Inflammatory macrophage treated with lipopolysaccharide for 4 hours (primary cell): Measurements from ENCODE around the gene STAP2.

Source experiments
- DNase-seq: peaks from one replicate; pipeline ENCODE4 v3.0.0-alpha.2; 2020

The STAP2 gene

GRCh38 chr19:4369888-4370260 lies 31.2 kb upstream of the STAP2 start:
- DNase-seq = peak; percentile 79

GRCh38 chr19:4369109-4369887 lies 30.7 kb upstream of the STAP2 start:
- DNase-seq = peak; percentile 86

GRCh38 chr19:4368128-4368820 lies 29.6 kb upstream of the STAP2 start:
- DNase-seq = peak; percentile 50

GRCh38 chr19:4367781-4368127 lies 29.1 kb upstream of the STAP2 start:
- DNase-seq = peak; percentile 56

GRCh38 chr19:4367336-4367723 lies 28.7 kb upstream of the STAP2 start:
- no peak for DNase-seq

- no peak for DNase-seq
These were observed 28.2 kb upstream of the STAP2 start for GRCh38 chr19:4366666-4367335.

GRCh38 chr19:4365791-4366665 lies 27.4 kb upstream of the STAP2 start:
- DNase-seq = no peak

- DNase-seq = no peak
These were observed 26.7 kb upstream of the STAP2 start for GRCh38 chr19:4365341-4365740.

GRCh38 chr19:4363571-4364304 lies 25.1 kb upstream of the STAP2 start:
- DNase-seq = no peak

- DNase-seq = no peak
These were observed 24.4 kb upstream of the STAP2 start for GRCh38 chr19:4362831-4363545.

GRCh38 chr19:4362101-4362828 lies 23.6 kb upstream of the STAP2 start:
- DNase-seq = no peak

- DNase-seq = no peak
These were observed 22.8 kb upstream of the STAP2 start for GRCh38 chr19:4361152-4362046.

- DNase-seq = no peak
These were observed 22.1 kb upstream of the STAP2 start for GRCh38 chr19:4360641-4361151.

GRCh38 chr19:4360081-4360569 lies 21.5 kb upstream of the STAP2 start:
- DNase-seq = no peak

- no peak for DNase-seq
These were observed 21.0 kb upstream of the STAP2 start for GRCh38 chr19:4359627-4360000.

GRCh38 chr19:4358709-4359626 lies 20.3 kb upstream of the STAP2 start:
- no peak for DNase-seq

GRCh38 chr19:4357921-4358326 lies 19.3 kb upstream of the STAP2 start:
- DNase-seq = no peak

GRCh38 chr19:4357095-4357797 lies 18.6 kb upstream of the STAP2 start:
- no peak for DNase-seq
